Osteocyte (in vitro differentiated cells): Measurements from ENCODE around the gene SPATS2L. TPM values are rescaled to one million over a fixed set of nuclear protein-coding genes. Genes with fewer than 3 reads are reported as not detected.

Experiments
- DNase-seq: peaks from one replicate; pipeline ENCODE4 v3.0.0; 2021; ENCODE audit warnings: mixed read lengths; ENCODE audit not compliant: unreplicated experiment; ENCODE audit errors: extremely low spot score
- H3K27ac Mint-ChIP-seq: one replicate; pipeline ENCODE4 v1.8.0; 2021; ENCODE audit warnings: mild to moderate bottlenecking, mixed read lengths; ENCODE audit not compliant: unreplicated experiment
- H3K27me3 Mint-ChIP-seq: one replicate; pipeline ENCODE4 v1.8.0; 2021; ENCODE audit warnings: mixed read lengths; ENCODE audit not compliant: unreplicated experiment
- H3K36me3 Mint-ChIP-seq: one replicate; pipeline ENCODE4 v1.8.0; 2021; ENCODE audit warnings: mixed read lengths; ENCODE audit not compliant: unreplicated experiment
- H3K4me1 Mint-ChIP-seq: one replicate; pipeline ENCODE4 v1.8.0; 2021; ENCODE audit warnings: mixed read lengths; ENCODE audit not compliant: unreplicated experiment
- H3K4me3 Mint-ChIP-seq: one replicate; pipeline ENCODE4 v1.8.0; 2021; ENCODE audit warnings: mild to moderate bottlenecking, moderate library complexity, mixed read lengths; ENCODE audit not compliant: unreplicated experiment
- H3K9me3 Mint-ChIP-seq: one replicate; pipeline ENCODE4 v1.8.0; 2021; ENCODE audit warnings: mixed read lengths; ENCODE audit not compliant: unreplicated experiment
- total RNA-seq: library from RNA; stranded (reverse); gene quantifications from 2 replicates; pipeline ENCODE4 v1.2.1, GENCODE V29; 2021
- TF ChIP-seq, protein P1 (sequence below): fragments of 200-600 bp; sonication (generic); IDR thresholded peaks from 2 replicates; pipeline ENCODE4 v1.5.0; 2021; ENCODE audit warnings: antibody characterized with exemption, mild to moderate bottlenecking, moderate library complexity

The SPATS2L gene
- total RNA-seq, 1 donor from 2014 or later, result 152 TPM

DNA sequence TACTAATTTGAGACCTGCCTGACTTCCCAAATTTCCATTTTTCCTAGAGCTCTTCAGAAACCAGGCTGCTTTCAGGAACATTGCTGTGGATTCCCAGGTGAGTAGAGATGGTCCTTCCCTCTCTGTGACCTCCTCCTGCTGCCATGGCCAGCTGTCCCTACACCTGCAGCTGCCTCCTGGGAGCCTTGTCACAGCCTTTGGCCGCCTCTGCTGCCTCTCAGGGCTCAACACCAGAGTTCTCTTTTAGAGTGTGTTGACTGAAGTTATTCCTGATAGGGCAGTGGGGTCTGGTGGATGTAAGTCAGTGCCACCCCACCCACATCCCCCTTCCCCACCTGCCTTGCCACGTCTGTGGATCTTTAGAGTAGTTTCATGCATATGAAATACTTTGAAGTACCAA, 22.9 kb downstream of the SPATS2L start:
- H3K4me3 Mint-ChIP-seq, result no peak overlapping the region
- no peak overlapping the region for H3K27ac Mint-ChIP-seq
- H3K9me3 Mint-ChIP-seq, result no peaks in the 10 kb centered on the region
- H3K36me3 Mint-ChIP-seq, result peaks cover 21% of the 10 kb centered on the region
- DNase-seq, result no peak
- TF ChIP-seq, protein P1, sequence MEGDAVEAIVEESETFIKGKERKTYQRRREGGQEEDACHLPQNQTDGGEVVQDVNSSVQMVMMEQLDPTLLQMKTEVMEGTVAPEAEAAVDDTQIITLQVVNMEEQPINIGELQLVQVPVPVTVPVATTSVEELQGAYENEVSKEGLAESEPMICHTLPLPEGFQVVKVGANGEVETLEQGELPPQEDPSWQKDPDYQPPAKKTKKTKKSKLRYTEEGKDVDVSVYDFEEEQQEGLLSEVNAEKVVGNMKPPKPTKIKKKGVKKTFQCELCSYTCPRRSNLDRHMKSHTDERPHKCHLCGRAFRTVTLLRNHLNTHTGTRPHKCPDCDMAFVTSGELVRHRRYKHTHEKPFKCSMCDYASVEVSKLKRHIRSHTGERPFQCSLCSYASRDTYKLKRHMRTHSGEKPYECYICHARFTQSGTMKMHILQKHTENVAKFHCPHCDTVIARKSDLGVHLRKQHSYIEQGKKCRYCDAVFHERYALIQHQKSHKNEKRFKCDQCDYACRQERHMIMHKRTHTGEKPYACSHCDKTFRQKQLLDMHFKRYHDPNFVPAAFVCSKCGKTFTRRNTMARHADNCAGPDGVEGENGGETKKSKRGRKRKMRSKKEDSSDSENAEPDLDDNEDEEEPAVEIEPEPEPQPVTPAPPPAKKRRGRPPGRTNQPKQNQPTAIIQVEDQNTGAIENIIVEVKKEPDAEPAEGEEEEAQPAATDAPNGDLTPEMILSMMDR, result no peak
- H3K4me1 Mint-ChIP-seq, result peaks cover 5% of the 10 kb centered on the region
- no peaks in the 10 kb centered on the region for H3K27me3 Mint-ChIP-seq

DNA sequence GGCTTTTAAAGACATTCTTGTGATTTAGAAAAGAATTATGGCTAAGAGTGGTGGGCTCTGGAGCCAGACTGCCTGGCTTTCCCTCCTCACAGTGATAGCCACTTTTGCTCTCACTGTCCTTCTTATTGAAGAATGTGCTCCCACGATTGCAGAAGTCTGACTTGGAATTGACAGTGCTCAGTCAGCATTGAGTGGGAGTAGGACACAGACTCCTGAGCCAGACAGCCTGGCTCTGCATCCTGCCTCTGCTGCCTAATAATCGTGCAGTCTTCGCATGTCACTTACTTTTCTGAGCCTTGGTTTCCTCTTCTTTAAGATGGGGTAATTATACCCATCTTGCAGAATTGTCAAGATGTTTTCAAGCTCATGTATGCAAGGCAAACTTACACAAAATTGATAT, 23.3 kb downstream of the SPATS2L start:
- Mint-ChIP-seq H3K36me3 (peaks cover 22% of the 10 kb centered on the region), H3K27ac (no peak overlapping the region), H3K4me1 (peaks cover 5% of the 10 kb centered on the region), H3K27me3 (no peaks in the 10 kb centered on the region), H3K4me3 (no peak overlapping the region), H3K9me3 (no peaks in the 10 kb centered on the region)
- DNase-seq, result no peak
- TF ChIP-seq, protein P1, result no peak

DNA sequence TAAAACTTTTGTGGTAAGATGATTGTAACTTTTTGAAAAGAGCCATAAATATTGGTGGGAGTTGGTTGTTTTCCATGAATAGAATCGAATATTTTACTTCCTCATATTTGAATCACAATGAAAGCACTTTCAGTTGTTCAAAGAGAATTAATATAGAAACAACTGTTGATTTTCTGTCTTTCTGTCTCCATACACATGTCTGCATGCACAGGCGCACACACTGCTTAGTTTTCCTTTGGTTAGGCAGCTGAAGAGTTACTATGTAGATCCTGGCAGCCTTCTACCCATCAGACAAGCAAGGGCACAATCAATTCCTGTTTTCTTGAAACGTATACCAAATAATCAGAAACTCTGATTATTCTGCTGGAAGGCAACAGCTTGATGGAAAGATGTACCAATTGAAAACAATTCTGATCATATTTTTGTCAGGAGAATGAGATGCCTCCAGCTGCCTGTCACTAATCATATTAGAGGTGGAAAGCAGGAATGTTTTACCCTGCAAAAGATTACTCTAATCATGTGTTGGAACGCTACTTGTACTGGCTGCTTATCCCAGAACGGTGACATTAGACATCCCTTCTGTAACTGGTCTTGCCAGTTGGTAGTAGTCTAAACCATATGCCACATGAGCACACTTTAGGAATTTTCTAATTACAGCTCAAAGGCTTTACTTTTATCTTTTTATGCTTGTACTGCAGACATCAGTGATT, 24.0 kb downstream of the SPATS2L start:
- TF ChIP-seq, protein P1, result no peak
- Mint-ChIP-seq H3K27me3 (no peaks in the 10 kb centered on the region), H3K27ac (no peak overlapping the region), H3K36me3 (peaks cover 26% of the 10 kb centered on the region), H3K9me3 (no peaks in the 10 kb centered on the region), H3K4me1 (peaks cover 9% of the 10 kb centered on the region), H3K4me3 (no peak overlapping the region)
- DNase-seq, result no peak

- Mint-ChIP-seq H3K4me1 (peaks cover 14% of the 10 kb centered on the region), H3K36me3 (peaks cover 26% of the 10 kb centered on the region), H3K4me3 (no peak overlapping the region), H3K27ac (no peak overlapping the region), H3K27me3 (no peaks in the 10 kb centered on the region), H3K9me3 (no peaks in the 10 kb centered on the region)
- no peak for DNase-seq
- TF ChIP-seq, protein P1, result no peak
These were observed 24.5 kb downstream of the SPATS2L start for GRCh38 chr2:200331061-200331400.

- TF ChIP-seq, protein P1, result no peak
- H3K4me3 Mint-ChIP-seq, result no peak overlapping the region
- H3K27me3 Mint-ChIP-seq, result no peaks in the 10 kb centered on the region
- H3K27ac Mint-ChIP-seq, result peak overlapping the region; percentile 47
- H3K9me3 Mint-ChIP-seq, result no peaks in the 10 kb centered on the region
- peaks cover 19% of the 10 kb centered on the region for H3K36me3 Mint-ChIP-seq
- DNase-seq, result no peak
- H3K4me1 Mint-ChIP-seq, result peaks cover 46% of the 10 kb centered on the region
These were observed 29.2 kb downstream of the SPATS2L start for GRCh38 chr2:200335657-200336056.
